Measurements from ENCODE around the gene ID2.

ID2 gene

GRCh38 chr2:8732601-8733000 lies 50.7 kb downstream of the ID2 start:
- no peak for DNase-seq (ENCODE audit: low read depth)
- no peak for TF ChIP-seq CTCF (conservative IDR thresholded peaks at IDR 0.05; ENCODE audit: low read depth, low read length)
- no peak overlapping the region for H3K4me3 ChIP-seq (ENCODE audit: low read length)

All from retinal pigment epithelial cell (primary cell).